Left lung (tissue), 10 donors: ENCODE results near the gene UROD. TPM values are rescaled to one million over a fixed set of nuclear protein-coding genes. Genes with fewer than 3 reads are reported as not detected.

Source experiments
- ATAC-seq: fragments of 200-7000 bp; cut with Tn5 transposase; one replicate; pipeline ENCODE4 v1.9.1; 2020; ENCODE audit warnings: moderate library complexity
- DNase-seq, 4 donors: peaks; one replicate each; pipeline ENCODE4 v3.0.0-alpha.2; 2013 to 2020
- H3K27ac ChIP-seq, 2 donors: fragments of 200-600 bp; sonication (generic) in 1 of 2; one replicate each; pipeline versions ENCODE4 v1.5.0 to v1.8.0; 2020 to 2021
- H3K27me3 ChIP-seq, 2 donors: fragments of 200-600 bp; sonication (generic) in 1 of 2; one replicate each; pipeline versions ENCODE4 v1.5.0 to v1.8.0; 2020 to 2021
- H3K36me3 ChIP-seq, 2 donors: fragments of 200-600 bp; sonication (generic) in 1 of 2; one replicate each; pipeline versions ENCODE4 v1.5.0 to v1.8.0; 2020 to 2021
- H3K4me1 ChIP-seq, 2 donors: fragments of 200-600 bp; one replicate each; pipeline ENCODE4 v1.8.0; 2021
- H3K4me3 ChIP-seq, 2 donors: fragments of 200-600 bp; sonication (generic) in 1 of 2; one replicate each; pipeline versions ENCODE4 v1.5.0 to v1.8.0; 2020 to 2021; ENCODE audit warnings: mild to moderate bottlenecking in 1 of 2
- H3K9me3 ChIP-seq, 2 donors: fragments of 200-600 bp; sonication (generic) in 1 of 2; one replicate each; pipeline versions ENCODE4 v1.5.0 to v1.8.0; 2020 to 2021
- intact Hi-C, 2 donors: fragments of 100-400 bp; cut with DNase I; formaldehyde crosslinking; loops; one replicate each; pipeline versions ENCODE4 v1.11.2 to v1.14.2; 2022
- polyA plus RNA-seq, 6 donors: library from polyadenylated mRNA; unstranded; fragments of 120-200 nt; gene quantifications; one replicate each; pipeline ENCODE4 v1.2.1, GENCODE V29; 2013; ENCODE audit not compliant: insufficient read length in 6 of 6
- total RNA-seq, 2 donors: library from RNA; stranded (reverse); fragmentation: NEBNext Ultra II Directional; extraction: Animal tissue kit (Norgen Biotek cat#: 25700); gene quantifications; one replicate each; pipeline ENCODE4 v1.2.1, GENCODE V29; 2021
- TF ChIP-seq, protein P1 (sequence below), 2 donors: fragments of 200-600 bp; sonication (generic) in 1 of 2; IDR thresholded peaks; one replicate each; pipeline versions ENCODE4 v1.5.0 to v1.8.0; 2021; ENCODE audit warnings: antibody characterized with exemption in 2 of 2
- donor health status: DM: no; HTN: yes; CAD: no.
- donor health status: DM: no; HTN: no; CAD: no.

UROD gene
- total and polyA plus RNA-seq, 8 donors, result 65.2 to 102 (median 89.8) TPM

DNA sequence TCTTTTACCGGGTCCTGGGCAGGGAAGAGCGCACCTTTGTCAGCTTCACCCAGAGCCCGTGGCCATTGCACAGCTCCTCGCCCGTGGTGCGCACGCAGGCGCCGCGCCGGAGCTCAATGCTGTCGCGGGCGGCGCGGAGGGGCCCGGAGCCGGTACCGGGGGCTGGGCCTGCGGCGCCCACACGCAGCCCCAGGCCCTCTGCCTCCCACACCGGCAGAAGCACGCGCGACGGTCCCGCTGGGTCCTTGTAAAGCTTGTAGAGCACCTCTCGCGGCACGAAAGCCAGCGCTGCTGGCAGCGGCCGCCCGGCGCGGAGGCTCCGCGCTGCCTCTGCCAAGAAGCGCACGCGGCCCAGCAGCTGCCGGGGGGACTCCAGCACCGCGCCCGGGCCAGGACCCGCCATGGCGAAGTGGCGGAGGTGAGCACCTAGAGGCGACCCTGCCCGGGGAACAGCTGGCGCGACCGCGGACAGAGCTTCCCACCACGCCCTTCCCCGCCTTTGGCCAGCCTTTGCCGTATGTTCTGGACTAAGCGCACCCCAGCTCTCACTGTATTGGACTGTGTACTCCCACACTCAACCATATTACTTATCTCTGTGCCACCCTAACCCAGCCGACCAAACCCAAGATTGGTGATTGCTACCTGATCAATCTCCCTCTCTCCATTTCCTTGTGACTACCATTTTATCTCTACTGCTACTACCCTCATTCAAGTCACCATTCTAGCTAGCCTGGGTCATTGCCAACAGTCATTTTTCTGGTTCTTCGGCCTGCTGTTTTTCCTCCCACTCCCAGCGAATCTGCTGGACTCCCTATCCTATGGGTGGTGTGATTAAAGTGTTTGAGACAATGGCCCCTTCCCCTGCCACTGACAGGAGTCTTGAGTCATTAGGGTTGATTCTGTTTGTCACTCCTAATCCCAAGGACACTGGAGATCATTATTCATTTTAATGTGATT is 921 bp upstream of the UROD start, which contains the start of gene HECTD3:
Gene HECTD3, minus strand, starts transcription at position 470 of the 957 bp plus-strand sequence. Its CDS starts 67 bp downstream, at position 403.
- Histone ChIP-seq H3K27me3 (no peaks in the 10 kb centered on the region), H3K27ac (peak within 1 kb of the TSS; percentile 87 to 88), H3K4me3 (peak within 1 kb of the TSS; percentile 79 to 86), H3K4me1 (peaks cover 18 to 52% of the 10 kb centered on the region in 2 donors), H3K36me3 (peaks cover 0 to 56% of the 10 kb centered on the region in 2 donors), H3K9me3 (no peaks in the 10 kb centered on the region)
- TF ChIP-seq, protein P1, sequence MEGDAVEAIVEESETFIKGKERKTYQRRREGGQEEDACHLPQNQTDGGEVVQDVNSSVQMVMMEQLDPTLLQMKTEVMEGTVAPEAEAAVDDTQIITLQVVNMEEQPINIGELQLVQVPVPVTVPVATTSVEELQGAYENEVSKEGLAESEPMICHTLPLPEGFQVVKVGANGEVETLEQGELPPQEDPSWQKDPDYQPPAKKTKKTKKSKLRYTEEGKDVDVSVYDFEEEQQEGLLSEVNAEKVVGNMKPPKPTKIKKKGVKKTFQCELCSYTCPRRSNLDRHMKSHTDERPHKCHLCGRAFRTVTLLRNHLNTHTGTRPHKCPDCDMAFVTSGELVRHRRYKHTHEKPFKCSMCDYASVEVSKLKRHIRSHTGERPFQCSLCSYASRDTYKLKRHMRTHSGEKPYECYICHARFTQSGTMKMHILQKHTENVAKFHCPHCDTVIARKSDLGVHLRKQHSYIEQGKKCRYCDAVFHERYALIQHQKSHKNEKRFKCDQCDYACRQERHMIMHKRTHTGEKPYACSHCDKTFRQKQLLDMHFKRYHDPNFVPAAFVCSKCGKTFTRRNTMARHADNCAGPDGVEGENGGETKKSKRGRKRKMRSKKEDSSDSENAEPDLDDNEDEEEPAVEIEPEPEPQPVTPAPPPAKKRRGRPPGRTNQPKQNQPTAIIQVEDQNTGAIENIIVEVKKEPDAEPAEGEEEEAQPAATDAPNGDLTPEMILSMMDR (IDR thresholded peaks at IDR 0.05), result no peak
- DNase-seq (peak; percentile 78 to 94 (median 84)), ATAC-seq (peak; percentile 90)
- intact Hi-C loops, result loop anchor here in 1 of 2 donors (5.0 to 10.0 kb wide), 2 partner anchors 291 to 484 kb away; partner anchors contain the start of gene TESK2

DNA sequence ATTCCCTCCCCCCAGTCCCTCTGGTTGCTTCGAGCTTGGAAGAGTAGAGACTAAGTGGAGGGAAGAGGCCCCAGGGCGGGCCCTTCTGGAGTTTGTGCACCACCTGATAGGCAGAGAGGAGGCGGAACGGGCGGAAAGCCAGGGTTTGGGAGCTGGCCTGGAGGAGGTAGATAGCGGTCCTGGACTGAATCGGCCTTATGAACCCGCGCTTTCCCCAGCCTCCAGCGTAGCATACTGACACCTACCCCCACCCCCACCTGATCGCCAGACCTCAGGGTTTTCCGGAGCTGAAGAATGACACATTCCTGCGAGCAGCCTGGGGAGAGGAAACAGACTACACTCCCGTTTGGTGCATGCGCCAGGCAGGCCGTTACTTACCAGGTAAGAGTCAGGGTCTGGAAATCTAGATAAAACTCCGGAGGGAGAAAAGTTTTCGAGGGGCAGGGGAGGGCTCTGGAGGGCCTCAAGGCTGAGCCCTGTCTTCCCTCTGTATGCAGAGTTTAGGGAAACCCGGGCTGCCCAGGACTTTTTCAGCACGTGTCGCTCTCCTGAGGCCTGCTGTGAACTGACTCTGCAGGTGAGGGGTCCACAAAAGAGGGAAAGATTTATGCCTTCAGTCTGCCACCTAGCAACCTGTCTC is 705 bp downstream of the UROD start:
- peak in 3 of 4 donors; percentile 62 to 89 (median 81) for DNase-seq
- H3K36me3 ChIP-seq, result peaks cover 0 to 42% of the 10 kb centered on the region in 2 donors

DNA sequence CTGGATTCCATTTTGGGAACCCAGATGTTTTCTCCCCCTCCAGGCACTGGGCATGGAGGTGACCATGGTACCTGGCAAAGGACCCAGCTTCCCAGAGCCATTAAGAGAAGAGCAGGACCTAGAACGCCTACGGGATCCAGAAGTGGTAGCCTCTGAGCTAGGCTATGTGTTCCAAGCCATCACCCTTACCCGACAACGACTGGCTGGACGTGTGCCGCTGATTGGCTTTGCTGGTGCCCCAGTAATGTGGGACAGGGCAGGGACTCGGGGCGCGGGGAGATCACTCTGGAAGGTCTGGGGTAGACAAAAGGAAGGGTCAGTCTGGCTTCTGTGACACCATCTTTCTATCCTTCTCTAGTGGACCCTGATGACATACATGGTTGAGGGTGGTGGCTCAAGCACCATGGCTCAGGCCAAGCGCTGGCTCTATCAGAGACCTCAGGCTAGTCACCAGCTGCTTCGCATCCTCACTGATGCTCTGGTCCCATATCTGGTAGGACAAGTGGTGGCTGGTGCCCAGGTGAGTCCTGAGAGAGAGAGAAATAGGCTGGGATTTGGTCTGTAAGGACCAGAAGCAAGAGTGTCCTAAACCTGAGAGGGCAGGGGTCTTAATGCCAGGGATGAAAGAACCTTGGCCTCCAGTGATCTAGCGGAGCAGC is 1.6 kb downstream of the UROD start:
- H3K27ac ChIP-seq, result peak overlapping the region in 1 of 2 donors; percentile 25
- TF ChIP-seq, protein P1 (IDR thresholded peaks at IDR 0.05), result no peak
- H3K4me1 ChIP-seq, result peaks cover 18 to 52% of the 10 kb centered on the region in 2 donors
- H3K4me3 ChIP-seq, result no peak overlapping the region
- H3K9me3 ChIP-seq, result no peaks in the 10 kb centered on the region
- DNase-seq, result no peak
- peaks cover 0 to 32% of the 10 kb centered on the region in 2 donors for H3K36me3 ChIP-seq
- no peak for ATAC-seq
- intact Hi-C loops, result loop anchor here in 1 of 2 donors (5.0 to 10.0 kb wide), 2 partner anchors 289 to 481 kb away; partner anchors contain the start of gene TESK2
- H3K27me3 ChIP-seq, result no peaks in the 10 kb centered on the region

More for the DNA sequence above, 705 bp downstream of the UROD start:
- peak; percentile 63 for ATAC-seq
- peak overlapping the region; percentile 87 to 88 for H3K27ac ChIP-seq
- H3K4me1 ChIP-seq, result peaks cover 18 to 52% of the 10 kb centered on the region in 2 donors
- no peaks in the 10 kb centered on the region for H3K9me3 ChIP-seq
- intact Hi-C loops, result loop anchor here in 1 of 2 donors (5.0 to 10.0 kb wide), 2 partner anchors 290 to 482 kb away; partner anchors contain the start of gene TESK2
- no peaks in the 10 kb centered on the region for H3K27me3 ChIP-seq
- H3K4me3 ChIP-seq, result peak overlapping the region; percentile 64 to 86
- TF ChIP-seq, protein P1 (IDR thresholded peaks at IDR 0.05), result no peak

DNA sequence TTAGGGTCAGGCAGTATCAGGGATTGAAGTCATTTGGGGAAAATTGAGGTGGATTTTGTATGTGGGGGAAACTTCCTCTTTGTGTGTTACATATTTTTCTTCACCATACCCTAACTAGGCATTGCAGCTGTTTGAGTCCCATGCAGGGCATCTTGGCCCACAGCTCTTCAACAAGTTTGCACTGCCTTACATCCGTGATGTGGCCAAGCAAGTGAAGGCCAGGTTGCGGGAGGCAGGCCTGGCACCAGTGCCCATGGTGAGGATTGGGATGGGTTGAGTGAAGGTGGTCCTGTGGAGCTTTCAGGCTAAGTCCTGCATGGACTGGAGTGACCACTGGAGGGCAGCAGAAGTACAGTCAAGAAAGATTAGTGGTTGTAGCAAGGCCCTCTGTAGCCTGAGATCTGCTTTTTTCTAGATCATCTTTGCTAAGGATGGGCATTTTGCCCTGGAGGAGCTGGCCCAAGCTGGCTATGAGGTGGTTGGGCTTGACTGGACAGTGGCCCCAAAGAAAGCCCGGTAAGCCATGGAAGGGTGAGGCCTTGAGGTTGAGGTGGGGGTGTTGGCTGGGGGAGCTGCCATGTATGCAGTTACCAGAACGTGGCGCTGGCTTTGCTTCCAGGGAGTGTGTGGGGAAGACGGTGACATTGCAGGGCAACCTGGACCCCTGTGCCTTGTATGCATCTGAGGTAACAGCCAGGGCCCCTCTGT is 2.4 kb downstream of the UROD start:
- H3K27ac ChIP-seq, result peak overlapping the region in 1 of 2 donors; percentile 25
- peaks cover 0 to 25% of the 10 kb centered on the region in 2 donors for H3K36me3 ChIP-seq
- intact Hi-C loops, result loop anchor here in 1 of 2 donors (5.0 to 10.0 kb wide), 2 partner anchors 288 to 480 kb away; partner anchors contain the start of gene TESK2
- TF ChIP-seq, protein P1 (IDR thresholded peaks at IDR 0.05), result peak; percentile 84 to 89
- H3K27me3 ChIP-seq, result no peaks in the 10 kb centered on the region
- H3K9me3 ChIP-seq, result no peaks in the 10 kb centered on the region
- ATAC-seq (peak; percentile 24), DNase-seq (peak in 3 of 4 donors; percentile 61 to 88 (median 73))
- H3K4me3 ChIP-seq, result no peak overlapping the region
- peaks cover 18 to 46% of the 10 kb centered on the region in 2 donors for H3K4me1 ChIP-seq
